IPS-15b (cell line): ENCODE results near the gene NMT2.

Experiments
- H3K27me3 ChIP-seq: one replicate; pipeline ENCODE4 v1.6.1; 2013; ENCODE audit warnings: low read length; ENCODE audit not compliant: control insufficient read depth, insufficient read depth
- H3K36me3 ChIP-seq: one replicate; pipeline ENCODE4 v1.6.1; 2013; ENCODE audit warnings: low read length; ENCODE audit not compliant: control insufficient read depth, insufficient read depth
- H3K4me1 ChIP-seq: one replicate; pipeline ENCODE4 v1.6.1; 2013; ENCODE audit warnings: mild to moderate bottlenecking, low read length; ENCODE audit not compliant: control insufficient read depth, insufficient read depth
- H3K4me3 ChIP-seq: one replicate; pipeline ENCODE4 v1.5.1; 2013; ENCODE audit warnings: low read depth, low read length
- H3K9ac ChIP-seq: one replicate; pipeline ENCODE4 v1.6.1; 2013; ENCODE audit warnings: low read depth, mild to moderate bottlenecking, low read length
- H3K9me3 ChIP-seq: one replicate; pipeline ENCODE4 v1.6.1; 2013; ENCODE audit warnings: mild to moderate bottlenecking, low read length; ENCODE audit not compliant: control insufficient read depth, insufficient read depth

NMT2 gene

GRCh38 chr10:15069230-15069629, 99.3 kb downstream of the NMT2 start:
- H3K36me3 ChIP-seq: no peaks in the 10 kb centered on the region
- no peaks in the 10 kb centered on the region for H3K27me3 ChIP-seq
- H3K4me3 ChIP-seq: no peak overlapping the region
- H3K4me1 ChIP-seq: no peaks in the 10 kb centered on the region
- H3K9me3 ChIP-seq: peaks cover 5% of the 10 kb centered on the region
- no peak overlapping the region for H3K9ac ChIP-seq

GRCh38 chr10:15068802-15069201, 99.7 kb downstream of the NMT2 start:
- Histone ChIP-seq H3K27me3 (no peaks in the 10 kb centered on the region), H3K9ac (no peak overlapping the region), H3K4me1 (no peaks in the 10 kb centered on the region), H3K4me3 (no peak overlapping the region), H3K36me3 (no peaks in the 10 kb centered on the region), H3K9me3 (peaks cover 5% of the 10 kb centered on the region)

GRCh38 chr10:15067154-15067553, 101.3 kb downstream of the NMT2 start:
- Histone ChIP-seq H3K36me3 (no peaks in the 10 kb centered on the region), H3K9me3 (no peaks in the 10 kb centered on the region), H3K9ac (no peak overlapping the region), H3K4me1 (no peaks in the 10 kb centered on the region), H3K4me3 (no peak overlapping the region), H3K27me3 (no peaks in the 10 kb centered on the region)

- Histone ChIP-seq H3K27me3 (no peaks in the 10 kb centered on the region), H3K36me3 (no peaks in the 10 kb centered on the region), H3K9me3 (no peaks in the 10 kb centered on the region), H3K4me3 (no peak overlapping the region), H3K9ac (no peak overlapping the region), H3K4me1 (no peaks in the 10 kb centered on the region)
Observed at GRCh38 chr10:15060638-15061037, 107.9 kb downstream of the NMT2 start.

- no peaks in the 10 kb centered on the region for H3K4me1 ChIP-seq
- H3K4me3 ChIP-seq: no peak overlapping the region
- H3K27me3 ChIP-seq: no peaks in the 10 kb centered on the region
- H3K9ac ChIP-seq: no peak overlapping the region
- H3K9me3 ChIP-seq: no peaks in the 10 kb centered on the region
- H3K36me3 ChIP-seq: no peaks in the 10 kb centered on the region
Observed at GRCh38 chr10:15059914-15060313, 108.6 kb downstream of the NMT2 start.

- Histone ChIP-seq H3K9ac (no peak overlapping the region), H3K9me3 (no peaks in the 10 kb centered on the region), H3K4me3 (no peak overlapping the region), H3K27me3 (no peaks in the 10 kb centered on the region), H3K4me1 (no peaks in the 10 kb centered on the region), H3K36me3 (no peaks in the 10 kb centered on the region)
Observed at GRCh38 chr10:15058689-15059088, 109.8 kb downstream of the NMT2 start.
